HG03439 (cell line): ENCODE measurements around the gene WDR73.

Experiments
- ATAC-seq: cut with Tn5 transposase; IDR thresholded peaks from one replicate; pipeline ENCODE4 v1.9.1; 2021; ENCODE audit warnings: mild to moderate bottlenecking, moderate library complexity; ENCODE audit not compliant: unreplicated experiment

Gene WDR73

DNA sequence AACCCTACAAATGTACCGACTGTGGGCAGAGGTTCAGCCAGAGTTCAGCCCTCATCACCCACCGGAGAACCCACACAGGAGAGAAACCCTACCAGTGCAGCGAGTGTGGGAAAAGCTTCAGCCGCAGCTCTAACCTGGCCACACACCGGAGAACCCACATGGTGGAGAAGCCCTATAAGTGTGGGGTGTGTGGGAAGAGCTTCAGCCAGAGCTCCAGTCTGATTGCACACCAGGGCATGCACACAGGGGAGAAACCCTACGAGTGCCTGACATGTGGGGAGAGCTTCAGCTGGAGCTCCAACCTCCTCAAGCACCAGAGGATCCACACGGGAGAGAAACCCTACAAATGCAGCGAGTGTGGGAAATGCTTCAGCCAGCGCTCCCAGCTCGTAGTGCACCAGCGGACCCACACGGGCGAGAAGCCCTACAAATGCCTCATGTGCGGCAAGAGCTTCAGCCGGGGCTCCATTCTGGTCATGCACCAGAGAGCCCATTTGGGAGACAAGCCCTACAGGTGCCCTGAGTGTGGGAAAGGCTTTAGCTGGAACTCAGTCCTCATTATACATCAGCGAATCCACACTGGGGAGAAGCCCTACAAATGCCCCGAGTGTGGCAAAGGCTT, 32.6 kb downstream of the WDR73 start:
- no peak for ATAC-seq

DNA sequence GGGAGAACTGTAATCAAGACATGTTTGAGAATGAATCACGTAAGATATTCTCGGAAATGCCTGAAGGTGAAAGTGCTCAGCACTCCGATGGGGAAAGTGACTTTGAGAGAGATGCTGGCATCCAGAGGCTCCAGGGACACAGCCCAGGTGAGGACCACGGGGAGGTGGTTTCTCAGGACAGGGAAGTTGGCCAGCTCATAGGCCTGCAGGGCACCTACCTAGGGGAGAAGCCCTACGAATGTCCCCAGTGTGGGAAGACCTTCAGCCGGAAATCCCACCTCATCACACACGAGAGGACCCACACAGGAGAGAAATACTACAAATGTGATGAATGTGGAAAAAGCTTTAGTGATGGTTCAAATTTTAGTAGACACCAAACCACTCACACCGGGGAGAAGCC, 33.5 kb downstream of the WDR73 start:
- ATAC-seq: no peak

DNA sequence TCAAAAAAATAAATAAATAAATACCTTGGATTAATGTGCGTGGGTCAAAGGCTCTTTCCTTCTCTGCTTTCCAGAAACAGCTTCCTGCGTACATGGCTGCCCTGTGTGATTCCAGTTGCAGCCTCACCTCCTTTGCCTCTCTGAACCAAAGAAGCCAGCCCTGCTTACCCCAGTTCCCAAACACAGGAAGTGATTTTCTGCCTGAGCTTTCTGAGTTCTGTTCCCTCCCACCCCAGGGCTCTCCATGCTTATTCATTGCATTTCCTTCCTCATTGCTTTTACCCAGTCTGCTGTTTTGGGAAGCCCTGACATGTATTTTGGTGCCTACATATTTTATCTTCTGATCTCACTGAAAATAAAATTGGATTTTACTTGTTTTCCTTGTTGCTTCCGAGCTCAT, 37.8 kb downstream of the WDR73 start:
- no peak for ATAC-seq

DNA sequence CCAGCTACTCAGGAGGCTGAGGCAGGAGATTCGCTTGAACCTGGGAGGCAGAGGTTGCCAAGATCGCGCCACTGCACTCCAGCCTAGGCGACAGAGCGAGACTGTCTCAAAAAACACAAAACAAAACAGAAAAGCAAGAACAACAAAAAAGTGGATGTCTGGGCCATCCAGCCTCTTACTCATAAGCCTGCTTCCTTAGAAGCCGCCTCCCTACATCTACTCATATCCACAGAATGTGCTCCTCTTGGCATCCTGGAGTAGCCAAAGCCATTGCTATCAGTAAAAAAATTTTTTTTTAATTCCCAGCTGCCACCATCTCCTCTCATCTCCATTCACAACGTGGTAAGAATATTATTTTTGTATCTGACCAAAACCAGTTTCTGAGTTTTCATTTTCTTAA, 42.5 kb downstream of the WDR73 start:
- no peak for ATAC-seq

DNA sequence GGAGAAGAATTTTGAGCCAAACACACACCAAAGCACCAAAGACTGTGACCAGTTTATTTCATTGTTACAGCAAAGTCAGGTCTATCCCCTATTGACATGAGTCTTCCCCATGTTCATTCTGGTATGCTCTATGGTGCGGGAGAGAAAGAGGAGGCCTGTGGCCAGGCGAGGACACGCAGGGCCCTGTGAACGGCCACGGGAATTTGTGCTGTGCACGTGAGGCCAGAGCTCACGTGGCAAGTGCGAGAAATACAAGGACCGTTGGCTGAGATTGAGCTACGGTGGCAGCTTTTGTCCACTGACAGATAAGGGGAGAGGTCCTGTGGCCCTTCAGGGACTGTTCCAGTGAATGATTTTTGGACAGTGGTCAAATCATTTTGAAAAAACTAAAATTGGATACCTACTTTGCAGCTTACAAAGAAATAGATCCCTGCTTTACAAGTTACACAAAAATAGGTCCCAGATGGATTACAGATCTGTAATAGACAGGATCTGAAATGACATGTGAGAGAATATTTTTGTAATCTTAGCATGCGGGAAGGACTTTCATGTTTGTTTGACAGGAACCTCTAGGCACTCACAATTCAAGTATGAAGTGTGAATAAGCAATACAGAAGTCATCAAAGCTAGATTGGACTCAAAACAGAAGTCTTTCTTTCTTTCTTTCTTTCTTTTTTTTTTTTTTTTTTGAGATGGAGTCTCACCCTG, 44.1 kb downstream of the WDR73 start:
- ATAC-seq: no peak

DNA sequence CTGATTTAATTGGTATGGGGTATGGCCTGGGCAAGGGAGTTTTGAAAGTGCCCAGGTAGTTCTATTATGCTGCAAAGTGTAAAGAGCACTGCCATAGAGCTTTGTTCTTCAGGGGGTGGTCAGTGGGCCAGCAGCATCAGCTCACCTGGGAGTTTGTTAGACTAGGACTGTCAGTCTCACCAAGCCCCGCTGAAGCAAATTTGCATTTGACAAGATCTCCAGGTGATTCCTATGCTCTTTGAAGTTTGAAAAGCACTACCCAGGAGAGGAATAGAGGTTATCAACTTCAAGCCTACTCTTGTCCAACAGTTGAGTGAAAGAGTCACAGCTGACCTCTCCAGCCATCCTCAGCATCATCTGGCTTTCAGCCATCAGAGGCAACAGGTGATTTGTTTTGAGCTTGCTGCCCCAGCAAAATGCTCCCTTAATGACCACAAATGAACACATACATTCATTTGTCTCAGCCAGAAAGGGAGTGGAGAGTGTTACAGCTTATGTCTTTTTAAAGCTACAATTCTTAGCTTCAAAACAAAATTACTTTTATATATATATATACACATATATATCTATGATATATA, 45.3 kb downstream of the WDR73 start:
- no peak for ATAC-seq

DNA sequence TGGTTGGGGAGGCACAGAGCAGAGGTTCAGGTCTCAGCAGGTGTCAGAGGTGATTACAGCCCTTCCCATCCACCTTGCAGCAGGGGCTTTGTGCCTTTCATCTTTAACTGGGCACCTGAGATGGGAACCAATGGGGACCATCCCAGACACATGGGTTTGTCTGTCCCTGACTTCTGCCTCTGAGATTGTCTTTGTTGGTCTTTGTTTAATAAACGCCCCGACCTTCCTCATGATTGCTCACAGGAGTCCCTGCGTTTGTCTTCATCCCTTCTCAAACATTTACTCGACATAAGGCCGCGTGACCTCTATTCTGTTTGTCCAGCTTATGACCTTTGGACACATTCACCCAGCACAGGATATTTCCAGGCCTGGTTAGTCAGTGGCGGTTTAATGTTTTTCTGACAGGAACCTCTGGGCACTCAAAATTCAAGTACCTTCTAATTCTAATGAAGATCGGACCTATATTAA, 47.4 kb downstream of the WDR73 start:
- no peak for ATAC-seq

DNA sequence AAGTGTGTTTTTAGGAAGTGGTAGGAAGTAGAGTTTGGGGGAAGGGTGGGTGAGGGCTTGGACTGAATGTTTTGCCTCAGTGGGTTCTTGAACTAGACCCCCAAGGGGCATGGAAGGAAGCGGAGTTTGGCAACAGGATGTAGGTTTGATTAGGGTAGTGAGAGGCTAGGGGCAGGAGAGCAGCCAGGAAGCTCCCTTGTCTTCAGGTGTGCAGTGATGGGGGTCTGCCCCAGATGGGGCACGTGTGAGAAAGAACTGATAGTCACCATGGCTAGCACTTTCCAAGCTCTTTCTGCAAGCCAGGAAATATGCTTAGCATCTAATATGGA, 48.6 kb downstream of the WDR73 start:
- ATAC-seq: no peak

DNA sequence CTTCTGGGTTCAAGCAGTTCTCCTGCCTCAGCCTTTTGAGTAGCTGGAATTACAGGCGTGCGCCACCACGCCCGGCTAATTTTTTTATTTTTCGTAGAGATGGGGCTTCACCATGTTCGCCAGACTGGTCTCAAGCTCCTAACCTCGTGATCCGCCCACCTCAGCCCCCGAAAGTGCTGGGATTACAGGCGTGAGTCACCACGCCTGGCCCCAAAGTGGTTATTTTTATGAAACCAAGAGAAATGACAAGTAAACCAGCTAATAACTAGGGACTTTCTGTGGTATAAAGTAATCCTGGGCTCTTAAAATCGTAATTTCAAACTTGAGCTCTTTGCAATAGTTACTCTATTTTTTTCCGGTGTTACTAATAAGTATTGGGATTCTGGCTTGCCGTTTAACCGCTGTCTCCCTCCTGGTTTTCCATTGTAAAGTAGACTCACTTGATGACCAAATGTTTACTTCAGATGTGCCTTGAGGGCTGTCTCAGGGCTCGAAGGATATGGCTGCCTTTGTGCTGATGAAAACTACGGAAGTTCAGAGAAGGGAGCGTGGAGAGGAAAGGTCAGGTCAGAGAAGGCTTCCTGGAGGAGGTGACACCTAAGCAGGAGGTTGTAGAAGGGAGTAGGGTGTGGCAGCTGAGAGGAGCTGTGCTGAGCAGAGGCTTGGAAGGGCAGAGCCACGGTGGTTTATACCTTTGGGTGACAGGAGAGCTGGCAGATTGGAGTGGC, 49.1 kb downstream of the WDR73 start:
- ATAC-seq: no peak

DNA sequence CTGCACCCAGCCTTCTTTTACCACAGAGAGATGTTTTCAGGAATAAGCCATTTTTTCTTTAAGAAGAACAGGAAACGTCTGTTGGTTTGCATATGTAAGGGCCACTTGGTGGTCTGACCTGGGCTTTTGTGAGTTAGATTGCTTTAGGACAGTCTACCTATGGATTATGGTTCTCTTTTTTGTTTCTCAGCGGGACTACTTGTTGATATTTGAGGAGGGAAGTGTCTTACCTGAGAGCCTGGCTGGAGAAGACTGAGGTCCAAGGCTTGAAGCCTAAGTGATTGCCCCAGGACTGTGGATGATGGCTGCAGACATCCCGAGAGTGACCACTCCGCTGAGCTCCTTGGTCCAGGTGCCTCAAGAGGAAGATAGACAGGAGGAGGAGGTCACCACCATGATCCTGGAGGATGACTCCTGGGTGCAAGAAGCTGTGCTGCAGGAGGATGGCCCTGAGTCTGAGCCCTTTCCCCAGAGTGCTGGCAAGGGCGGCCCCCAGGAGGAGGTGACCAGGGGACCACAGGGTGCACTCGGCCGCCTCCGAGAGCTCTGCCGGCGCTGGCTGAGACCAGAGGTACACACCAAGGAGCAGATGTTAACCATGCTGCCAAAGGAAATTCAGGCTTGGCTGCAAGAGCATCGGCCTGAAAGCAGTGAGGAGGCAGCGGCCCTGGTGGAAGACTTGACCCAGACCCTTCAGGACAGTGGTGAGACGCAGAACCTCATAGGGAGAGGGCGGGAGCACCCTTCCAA, 50.3 kb downstream of the WDR73 start:
- no peak for ATAC-seq

DNA sequence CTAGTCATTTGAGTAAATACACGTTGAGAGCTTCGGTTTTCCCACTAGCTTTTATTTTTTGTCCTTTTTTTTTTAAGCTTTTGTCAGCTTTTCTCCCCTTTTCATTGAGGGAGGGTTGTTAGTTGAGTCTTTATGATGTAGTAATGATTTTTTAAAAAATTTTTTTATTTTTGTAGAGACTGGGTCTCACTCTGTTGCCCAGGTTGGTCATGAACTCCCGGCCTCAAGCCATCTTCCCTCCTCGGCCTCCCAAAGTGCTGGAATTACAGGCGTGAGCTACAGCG, 52.6 kb downstream of the WDR73 start:
- no peak for ATAC-seq

DNA sequence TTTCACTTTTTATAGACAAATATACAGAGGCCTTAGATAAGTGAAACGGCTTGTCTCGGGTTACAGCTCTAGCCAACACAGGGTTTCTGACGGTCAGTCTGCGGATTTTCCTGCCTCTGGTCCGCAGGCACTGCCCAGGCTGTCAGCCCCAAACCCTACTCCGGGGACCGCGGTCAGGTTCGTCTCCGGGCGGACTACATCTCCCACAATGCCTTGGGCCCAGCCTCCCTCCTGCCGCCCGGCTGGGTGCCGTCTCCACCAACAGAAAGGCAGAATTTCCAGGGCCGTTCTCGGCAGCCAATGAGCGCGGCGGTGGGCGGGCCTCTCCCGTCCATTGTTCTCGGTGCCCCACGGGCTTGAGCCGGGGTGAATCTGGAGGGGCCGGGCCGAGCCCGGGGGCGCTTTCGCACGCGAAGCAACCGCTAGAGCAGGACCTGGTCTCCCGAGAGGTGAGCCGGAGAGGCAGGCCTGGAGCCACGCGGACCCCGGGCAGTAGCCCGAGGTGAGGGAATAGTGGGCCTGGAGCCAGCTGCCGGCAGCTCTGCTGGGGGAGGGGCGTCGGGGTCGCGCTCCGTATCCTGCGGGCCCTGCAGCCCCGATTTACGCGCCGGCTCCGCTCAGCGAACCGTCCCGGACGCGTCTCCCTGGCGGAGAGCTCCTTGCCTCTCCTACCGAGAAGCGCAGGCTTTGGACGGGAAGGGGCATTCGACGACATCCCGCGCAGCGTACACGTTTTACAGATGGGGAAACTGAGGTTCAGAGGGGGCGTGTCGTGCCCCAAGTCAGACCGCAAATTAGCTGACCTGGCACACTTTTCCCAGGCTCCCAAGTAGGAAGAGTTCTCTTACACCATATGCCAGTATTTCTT, 53.2 kb downstream of the WDR73 start, which contains the start of gene ZSCAN2:
Gene ZSCAN2 (plus strand): TSS at position 323 of the 868 bp plus-strand sequence. CDS start 2,919 bp downstream, outside the sequence.
- peak; percentile 94 for ATAC-seq

DNA sequence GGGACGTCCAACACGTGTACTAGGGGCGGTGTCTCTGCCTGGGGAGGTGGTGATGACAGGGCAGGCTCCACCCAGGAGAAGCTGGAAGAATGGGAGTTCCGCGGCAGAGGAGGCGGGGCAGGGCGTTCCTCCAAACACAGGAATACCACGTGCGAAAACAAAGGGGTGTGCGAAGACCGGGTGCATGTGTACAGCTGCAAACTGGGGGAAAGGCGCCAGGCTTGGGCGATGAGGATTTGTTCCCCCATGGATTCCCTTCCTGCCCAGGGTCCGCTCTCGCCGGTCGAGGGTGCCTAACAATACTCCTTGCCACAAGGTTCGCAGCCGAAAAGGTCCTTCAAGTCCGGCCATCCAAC, 53.8 kb downstream of the WDR73 start:
- peak; percentile 3 for ATAC-seq

DNA sequence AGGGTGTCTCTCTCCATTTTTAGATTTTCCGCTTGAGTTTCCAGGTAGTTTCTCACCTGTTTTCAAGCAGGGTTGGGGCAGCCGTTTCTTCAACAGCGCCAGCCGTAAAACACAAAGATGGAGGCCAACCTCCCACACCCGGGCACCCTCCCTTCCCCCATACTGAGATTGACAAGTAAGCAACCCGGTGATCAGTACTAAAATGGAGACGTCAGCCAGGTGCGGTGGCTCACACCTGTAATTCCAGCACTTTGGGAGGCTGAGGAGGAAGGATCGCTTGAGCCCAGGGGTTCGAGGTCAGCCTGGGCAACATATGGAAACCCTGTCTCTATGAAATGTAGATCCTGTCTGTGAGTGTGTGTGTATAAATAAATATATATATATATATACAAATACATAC, 54.2 kb downstream of the WDR73 start:
- ATAC-seq: no peak

DNA sequence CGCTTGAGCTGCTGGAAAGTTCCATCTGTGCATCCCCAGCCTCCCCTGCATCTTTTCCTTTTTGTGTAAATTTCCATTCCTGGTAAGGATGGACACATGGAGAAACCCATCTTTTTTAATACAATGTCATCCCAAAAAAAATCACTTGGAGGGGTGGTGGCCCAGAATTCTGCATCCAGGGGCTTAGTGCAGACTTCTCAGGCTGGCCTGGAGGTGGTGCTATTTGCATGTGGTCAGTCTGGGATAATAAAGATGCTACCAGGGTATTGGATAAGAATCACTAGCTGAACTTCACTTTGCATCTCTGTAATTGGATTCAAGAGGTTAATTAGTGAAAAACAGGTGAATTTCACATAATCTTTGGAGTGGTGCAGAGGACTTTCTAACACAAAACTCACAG, 55.1 kb downstream of the WDR73 start:
- no peak for ATAC-seq

DNA sequence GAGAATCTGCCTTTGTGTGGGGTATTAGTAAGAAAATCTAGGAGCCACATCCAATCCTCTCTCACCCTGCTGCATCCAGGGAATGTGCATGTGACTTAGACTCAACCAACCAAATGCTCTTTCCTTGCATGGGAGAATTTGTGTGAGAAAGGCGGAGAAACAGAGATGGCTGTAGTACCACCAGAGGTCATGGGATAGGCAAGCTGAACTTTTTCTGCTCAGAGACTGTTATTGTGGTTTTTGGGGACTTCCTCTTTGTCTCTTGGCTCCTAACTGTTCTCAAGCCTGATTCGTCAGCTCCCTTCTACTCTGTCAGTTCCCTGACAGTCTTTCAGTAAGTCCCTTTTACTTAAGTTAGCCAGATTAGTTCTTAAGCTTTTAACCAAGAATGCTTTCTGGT, 55.8 kb downstream of the WDR73 start:
- no peak for ATAC-seq

DNA sequence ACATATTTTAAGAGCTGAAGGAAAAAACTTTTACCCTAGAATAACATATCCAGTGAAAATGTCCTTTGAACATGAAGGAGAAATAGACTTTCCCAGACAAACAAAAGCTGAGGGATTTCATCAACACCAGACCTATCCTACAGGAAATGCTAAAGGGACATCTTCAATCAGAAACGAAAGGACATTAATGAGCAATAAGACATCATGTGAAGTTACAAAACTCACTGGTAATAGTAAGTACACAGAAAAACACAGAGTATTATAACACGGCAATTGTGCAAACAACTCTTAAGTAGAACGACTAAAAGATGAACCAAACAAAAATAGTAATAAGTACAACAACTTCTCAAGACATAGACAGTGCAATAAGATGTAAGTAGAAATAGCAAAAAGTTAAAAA, 56.8 kb downstream of the WDR73 start:
- no peak for ATAC-seq

DNA sequence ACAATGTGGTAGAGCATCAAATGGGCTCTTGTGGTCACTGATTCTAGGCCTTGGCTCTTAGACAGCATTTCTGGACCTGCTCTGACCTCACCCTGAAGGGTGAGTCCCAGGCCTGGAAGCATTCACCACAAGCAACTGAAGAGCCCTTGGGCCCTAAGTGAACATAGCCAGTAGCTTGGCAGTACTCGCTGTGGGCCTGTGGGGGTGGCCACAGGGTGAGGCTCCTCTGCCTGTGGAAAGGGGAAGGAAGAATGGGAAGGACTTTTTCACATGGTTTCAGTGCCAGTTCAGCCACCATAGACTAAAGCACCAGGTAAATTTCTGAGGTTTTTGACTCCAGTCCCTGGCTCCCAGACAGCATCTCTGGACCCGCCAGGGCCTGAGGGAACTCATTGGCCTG, 58.4 kb downstream of the WDR73 start:
- ATAC-seq: no peak

DNA sequence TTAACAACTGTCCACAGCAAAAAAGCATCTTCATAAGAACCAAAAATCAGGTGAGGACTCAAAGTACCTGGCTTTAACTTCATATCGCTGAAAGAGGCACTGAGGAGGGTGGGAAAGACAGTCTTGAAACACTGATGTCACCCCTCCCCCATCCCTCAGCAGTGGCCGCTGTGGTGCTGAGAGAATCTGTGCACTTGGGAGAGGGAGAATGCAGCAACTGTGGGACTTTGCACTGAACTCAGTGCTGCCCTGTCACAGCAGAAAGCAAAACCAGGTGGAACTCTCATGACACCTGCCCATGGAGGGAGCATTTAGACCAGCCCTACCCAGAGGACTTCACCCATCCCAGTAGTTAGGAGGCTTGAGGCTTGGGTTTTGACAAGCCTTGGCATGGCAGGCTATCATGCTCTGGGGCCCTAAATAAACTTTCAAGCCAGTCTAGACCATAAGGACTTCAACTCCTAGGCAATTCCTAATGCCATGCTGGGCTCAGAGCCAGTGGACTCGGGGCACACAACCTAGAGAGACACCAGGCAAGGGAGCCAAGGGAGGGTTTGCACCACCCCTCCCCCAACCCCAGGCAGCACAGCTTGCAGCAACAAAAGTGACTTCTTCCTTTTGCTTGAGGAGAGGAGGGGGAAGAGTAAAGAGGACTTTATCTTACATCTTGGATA, 59.3 kb downstream of the WDR73 start:
- ATAC-seq: no peak

DNA sequence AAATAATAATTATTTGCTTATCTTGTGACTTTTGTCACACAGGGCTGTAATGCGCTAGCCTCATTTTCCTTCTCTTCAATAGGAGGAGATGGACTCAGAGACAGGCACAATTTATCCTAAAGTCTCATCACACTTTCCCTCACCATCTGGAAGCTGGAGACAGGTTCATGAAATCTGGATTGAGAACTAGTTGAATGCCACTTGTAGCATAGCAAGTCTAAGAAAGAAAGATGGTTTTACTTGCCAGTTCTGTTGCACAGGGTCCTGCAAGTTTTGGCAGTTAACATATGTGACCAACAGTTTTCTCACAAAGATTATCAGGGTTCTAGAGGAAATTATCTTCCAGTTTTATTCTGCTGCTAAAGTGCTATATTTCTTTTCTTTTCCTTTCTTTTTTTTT, 62.3 kb downstream of the WDR73 start:
- ATAC-seq: no peak
